GM12801 (cell line): ENCODE data around the gene GCGR.

Experiments
- CTCF ChIP-seq: IDR thresholded peaks from one replicate; pipeline ENCODE4 v1.5.1; 2011; ENCODE audit warnings: control low read depth; ENCODE audit not compliant: insufficient read length; ENCODE audit errors: extremely low read depth

Gene GCGR

GRCh38 chr17:81851423-81851822 is 47.5 kb downstream of the GCGR start:
- no peak for TF ChIP-seq CTCF

GRCh38 chr17:81852237-81852636 is 48.3 kb downstream of the GCGR start:
- TF ChIP-seq CTCF, result no peak

GRCh38 chr17:81854974-81855774 is 51.2 kb downstream of the GCGR start:
- TF ChIP-seq CTCF, result no peak

- TF ChIP-seq CTCF, result no peak
Observed at GRCh38 chr17:81858170-81858966, 54.4 kb downstream of the GCGR start.

- no peak for TF ChIP-seq CTCF
Observed at GRCh38 chr17:81858967-81859905, 55.3 kb downstream of the GCGR start.

- no peak for TF ChIP-seq CTCF
Observed at GRCh38 chr17:81859906-81860755, 56.2 kb downstream of the GCGR start, which contains the start of gene P4HB. Gene P4HB (minus strand): TSS chr17:81860535. CDS start chr17:81860471, 64 bp downstream.
